Adipose tissue (tissue), 3 donors: ENCODE results near the gene FAM227B. TPM values are rescaled to one million over a fixed set of nuclear protein-coding genes. Genes with fewer than 3 reads are reported as not detected.
"Not testable (repeated sequence)": the region's sequence is repeated elsewhere in the genome, so short reads cannot be mapped to it uniquely, and the experiment has no call there.

Experiments used
- H3K27ac ChIP-seq: one replicate; pipeline ENCODE4 v1.5.1; 2013; ENCODE audit warnings: low read depth, low read length
- WGBS, 3 donors: extraction: QIAGEN DNeasy Blood & Tissue Kit; methylation state at CpG; one replicate each; pipeline ENCODE4 v1.1.7; 2013; 5-methylcytosine and 5-hydroxymethylcytosine counted together
- polyA plus RNA-seq, 3 donors: library from polyadenylated mRNA; stranded (reverse); fragments of 200-250 nt; gene quantifications; one replicate each; pipeline ENCODE4 v1.2.3, GENCODE V29; 2013
- donor health status: healthy with polysubstance abuse.
- donor health status: Bipolar disorder and iron deficiency.
- donor health status: healthy.

The FAM227B gene
- polyA plus RNA-seq, 3 donors = 0.55 to 3.7 (median 2.2) TPM

- no peak overlapping the region for H3K27ac ChIP-seq
Measured at GRCh38 chr15:49421991-49422390, 198.6 kb downstream of the FAM227B start.

GRCh38 chr15:49418811-49419210 lies 201.8 kb downstream of the FAM227B start:
- WGBS, 3 donors = 78 to 85% (median 82%) methylated on average over 1 of the region's 1 CpG
- no peak overlapping the region for H3K27ac ChIP-seq

More at GRCh38 chr15:49421991-49422390, 198.6 kb downstream of the FAM227B start:
- 5 to 36% (median 35%) methylated on average over 9 of the region's 9 CpGs for WGBS, 3 donors

- no peak overlapping the region for H3K27ac ChIP-seq
- 82 to 100% (median 94%) methylated on average over 1 of the region's 1 CpG for WGBS, 3 donors
Measured at GRCh38 chr15:49415638-49416037, 205.0 kb downstream of the FAM227B start.

GRCh38 chr15:49415149-49415548 lies 205.5 kb downstream of the FAM227B start:
- H3K27ac ChIP-seq = no peak overlapping the region

GRCh38 chr15:49412797-49413196 lies 207.8 kb downstream of the FAM227B start:
- H3K27ac ChIP-seq = no peak overlapping the region

GRCh38 chr15:49410641-49411040 lies 210.0 kb downstream of the FAM227B start:
- no peak overlapping the region for H3K27ac ChIP-seq

GRCh38 chr15:49406352-49407118 lies 214.1 kb downstream of the FAM227B start:
- no peak overlapping the region for H3K27ac ChIP-seq
- WGBS, 3 donors = 91 to 93% (median 92%) methylated on average over 17 of the region's 17 CpGs

GRCh38 chr15:49402515-49403296 lies 217.9 kb downstream of the FAM227B start:
- WGBS, 3 donors = 75 to 88% (median 86%) methylated on average over 5 of the region's 5 CpGs
- not testable (repeated sequence) for H3K27ac ChIP-seq

GRCh38 chr15:49387471-49387870 lies 233.1 kb downstream of the FAM227B start:
- 84 to 87% (median 85%) methylated on average over 2 of the region's 2 CpGs for WGBS, 3 donors

GRCh38 chr15:49383266-49383665 lies 237.4 kb downstream of the FAM227B start:
- no peak overlapping the region for H3K27ac ChIP-seq
- 48 to 74% (median 57%) methylated on average over 1 of the region's 1 CpG for WGBS, 3 donors

More at GRCh38 chr15:49387471-49387870, 233.1 kb downstream of the FAM227B start:
- H3K27ac ChIP-seq = no peak overlapping the region

- H3K27ac ChIP-seq = no peak overlapping the region
Measured at GRCh38 chr15:49382394-49382793, 238.2 kb downstream of the FAM227B start.

- H3K27ac ChIP-seq = no peak overlapping the region
- WGBS, 3 donors = 77 to 90% (median 88%) methylated on average over 5 of the region's 5 CpGs
Measured at GRCh38 chr15:49380912-49381311, 239.7 kb downstream of the FAM227B start.

- H3K27ac ChIP-seq = no peak overlapping the region
- WGBS, 3 donors = 84 to 92% (median 89%) methylated on average over 4 of the region's 4 CpGs
Measured at GRCh38 chr15:49379996-49380395, 240.6 kb downstream of the FAM227B start.

GRCh38 chr15:49372366-49372765 lies 248.3 kb downstream of the FAM227B start:
- 55 to 80% (median 80%) methylated on average over 1 of the region's 1 CpG for WGBS, 3 donors
- no peak overlapping the region for H3K27ac ChIP-seq

- 94 to 100% (median 97%) methylated on average over 1 of the region's 1 CpG for WGBS, 3 donors
- no peak overlapping the region for H3K27ac ChIP-seq
Measured at GRCh38 chr15:49370782-49371181, 249.8 kb downstream of the FAM227B start.

GRCh38 chr15:49366496-49366895 lies 254.1 kb downstream of the FAM227B start:
- no peak overlapping the region for H3K27ac ChIP-seq
- 97 to 98% (median 98%) methylated on average over 19 to 22 of the region's 22 CpGs for WGBS, 3 donors

GRCh38 chr15:49361370-49361769 lies 259.2 kb downstream of the FAM227B start:
- H3K27ac ChIP-seq = no peak overlapping the region
- WGBS, 3 donors = 75 to 86% (median 81%) methylated on average over 3 of the region's 3 CpGs

- WGBS, 3 donors = 86 to 94% (median 93%) methylated on average over 17 of the region's 17 CpGs
- not testable (repeated sequence) for H3K27ac ChIP-seq
Measured at GRCh38 chr15:49354439-49354838, 266.2 kb downstream of the FAM227B start.

- H3K27ac ChIP-seq = no peak overlapping the region
Measured at GRCh38 chr15:49343546-49343945, 277.1 kb downstream of the FAM227B start.

GRCh38 chr15:49339656-49340055 lies 281.0 kb downstream of the FAM227B start:
- 73 to 88% (median 76%) methylated on average over 10 of the region's 10 CpGs for WGBS, 3 donors
- H3K27ac ChIP-seq = no peak overlapping the region
